Neural cell (in vitro differentiated cells): ENCODE data around the gene PSMA2. TPM values are rescaled to one million over a fixed set of nuclear protein-coding genes. Genes with fewer than 3 reads are reported as not detected.

ENCODE experiments used
- H2AFZ ChIP-seq: fragments of 200-600, 300-800 bp; sonication (generic), shearing (Covaris generic); 2 replicates; pipeline ENCODE4 v1.6.0; 2014; ENCODE audit warnings: low read depth, mild to moderate bottlenecking, antibody characterized with exemption, low read length, moderate library complexity
- H3F3A ChIP-seq: fragments of 200-600 bp; shearing (Covaris generic); 2 replicates; pipeline ENCODE4 v1.6.1; 2016; ENCODE audit warnings: mild to moderate bottlenecking, moderate library complexity, mixed read lengths, antibody characterized with exemption, low read length; ENCODE audit not compliant: insufficient read depth, poor library complexity, severe bottlenecking
- H3K27ac ChIP-seq: fragments of 200-600, 300-800 bp; sonication (generic), shearing (Covaris generic); 2 replicates; pipeline ENCODE4 v1.5.1; 2014; ENCODE audit warnings: mild to moderate bottlenecking, low read length, moderate library complexity
- H3K27me3 ChIP-seq: fragments of 300-800, 200-600 bp; sonication (generic), shearing (Covaris generic); 2 replicates; pipeline ENCODE4 v1.6.0; 2014; ENCODE audit warnings: mild to moderate bottlenecking, low read depth, low read length, moderate library complexity; ENCODE audit not compliant: insufficient read depth
- H3K36me3 ChIP-seq: fragments of 300-800, 200-600 bp; sonication (generic), shearing (Covaris generic); 2 replicates; pipeline ENCODE4 v1.5.1; 2014; ENCODE audit warnings: mild to moderate bottlenecking, antibody characterized with exemption, low read length, moderate library complexity; ENCODE audit not compliant: insufficient read depth
- H3K4me2 ChIP-seq: fragments of 300-800, 200-600 bp; sonication (generic), shearing (Covaris generic); 2 replicates; pipeline ENCODE4 v1.6.0; 2014; ENCODE audit warnings: mild to moderate bottlenecking, low read length
- H3K4me3 ChIP-seq: fragments of 300-800, 200-600 bp; sonication (generic), shearing (Covaris generic); 2 replicates; pipeline ENCODE4 v1.5.1; 2014; ENCODE audit warnings: mild to moderate bottlenecking, low read length, moderate library complexity
- H3K79me2 ChIP-seq: fragments of 200-600 bp; shearing (Covaris generic); replicated peaks from 2 replicates; pipeline ENCODE4 v1.6.0; 2014; ENCODE audit warnings: mild to moderate bottlenecking, low read length, moderate library complexity; ENCODE audit not compliant: insufficient read depth
- H3K9ac ChIP-seq: fragments of 300-800, 200-600 bp; sonication (generic), shearing (Covaris generic); 2 replicates; pipeline ENCODE4 v1.6.1; 2016; ENCODE audit warnings: mild to moderate bottlenecking, low read length, mixed read lengths
- H3K9me2 ChIP-seq: fragments of 200-600 bp; shearing (Covaris generic); 2 replicates; pipeline ENCODE4 v1.6.1; 2016; ENCODE audit warnings: mild to moderate bottlenecking, low read length, mixed read lengths; ENCODE audit not compliant: insufficient read depth
- H3K9me3 ChIP-seq: fragments of 200-600, 300-800 bp; sonication (generic), shearing (Covaris generic); 2 replicates; pipeline ENCODE4 v1.6.1; 2016; ENCODE audit warnings: mild to moderate bottlenecking, mixed run types, low read length, moderate library complexity, mixed read lengths
- H4K20me1 ChIP-seq: fragments of 200-600 bp; shearing (Covaris generic); 2 replicates; pipeline ENCODE4 v1.6.1; 2016; ENCODE audit warnings: mild to moderate bottlenecking, mixed run types; ENCODE audit not compliant: insufficient read depth
- CTCF ChIP-seq: fragments of 450-650 bp; IDR thresholded peaks from 2 replicates; pipeline ENCODE4 v1.5.1; 2014; ENCODE audit warnings: antibody characterized with exemption, mild to moderate bottlenecking, moderate library complexity; ENCODE audit not compliant: poor library complexity, severe bottlenecking
- EP300 ChIP-seq: fragments of 450-650 bp; conservative IDR thresholded peaks from 2 replicates; pipeline ENCODE4 v1.6.1; 2014; ENCODE audit warnings: antibody characterized with exemption, mild to moderate bottlenecking, moderate library complexity; ENCODE audit not compliant: poor library complexity, severe bottlenecking
- EZH2 ChIP-seq: fragments of 200-600, 300-800 bp; shearing (Covaris generic), sonication (generic); IDR thresholded peaks from 2 replicates; pipeline ENCODE4 v1.6.1; 2014; ENCODE audit warnings: antibody characterized with exemption, low read length, borderline replicate concordance, mild to moderate bottlenecking; ENCODE audit not compliant: insufficient read depth, poor library complexity, severe bottlenecking
- MXI1 ChIP-seq: fragments of 450-650 bp; conservative IDR thresholded peaks from 2 replicates; pipeline ENCODE4 v1.6.1; 2014; ENCODE audit warnings: antibody characterized with exemption, mild to moderate bottlenecking; ENCODE audit not compliant: poor library complexity, severe bottlenecking
- POLR2AphosphoS5 ChIP-seq: IDR thresholded peaks from 2 replicates; pipeline ENCODE4 v1.6.1; 2012
- RAD21 ChIP-seq: fragments of 450-650 bp; conservative IDR thresholded peaks from 2 replicates; pipeline ENCODE4 v1.6.1; 2014; ENCODE audit warnings: antibody characterized with exemption, mild to moderate bottlenecking, moderate library complexity
- REST ChIP-seq: IDR thresholded peaks from 2 replicates; pipeline ENCODE4 v1.6.1; 2012; ENCODE audit warnings: borderline replicate concordance
- SMC3 ChIP-seq: fragments of 450-650 bp; conservative IDR thresholded peaks from 2 replicates; pipeline ENCODE4 v1.6.1; 2014; ENCODE audit warnings: antibody characterized with exemption, mild to moderate bottlenecking, moderate library complexity; ENCODE audit not compliant: poor library complexity
- TAF1 ChIP-seq: IDR thresholded peaks from 2 replicates; pipeline ENCODE4 v1.6.1; 2012; ENCODE audit warnings: low read depth
- polyA plus RNA-seq: library from polyadenylated mRNA; depleted of rRNA; stranded (reverse); fragments of >200 nt; gene quantifications from 2 replicates; pipeline ENCODE4 v1.2.3, GENCODE V29; 2014

Gene PSMA2
- polyA plus RNA-seq, 1 donor from 2014 or later, result 225 TPM

- Histone ChIP-seq H3K27ac (no peak overlapping the region), H2AFZ (no peak overlapping the region), H3K4me3 (no peak overlapping the region), H3K27me3 (no peaks in the 10 kb centered on the region), H3K9me3 (no peaks in the 10 kb centered on the region), H3K79me2 (peaks cover 33% of the 10 kb centered on the region), H3K9ac (no peak overlapping the region), H3K9me2 (no peaks in the 10 kb centered on the region), H3K4me2 (no peak overlapping the region), H3F3A (no peaks in the 10 kb centered on the region), H3K36me3 (no peaks in the 10 kb centered on the region), H4K20me1 (no peaks in the 10 kb centered on the region)
- TF ChIP-seq EZH2 (no peak), SMC3 (no peak), REST (no peak), RAD21 (no peak), TAF1 (no peak), MXI1 (no peak), EP300 (no peak), POLR2AphosphoS5 (no peak), CTCF (no peak)
These were observed 6.3 kb downstream of the PSMA2 start for GRCh38 chr7:42925630-42926029.

- no peaks in the 10 kb centered on the region for H3K9me3 ChIP-seq
- H2AFZ ChIP-seq, result no peak overlapping the region
- no peak overlapping the region for H3K9ac ChIP-seq
- no peak for TF ChIP-seq POLR2AphosphoS5
- no peak for TF ChIP-seq RAD21
- TF ChIP-seq REST, result no peak
- TF ChIP-seq SMC3, result no peak
- no peak for TF ChIP-seq TAF1
- TF ChIP-seq EP300, result no peak
- TF ChIP-seq MXI1, result no peak
- TF ChIP-seq EZH2, result no peak
- TF ChIP-seq CTCF, result no peak
- no peaks in the 10 kb centered on the region for H3K36me3 ChIP-seq
- H3K4me2 ChIP-seq, result no peak overlapping the region
- no peaks in the 10 kb centered on the region for H3K27me3 ChIP-seq
- H3K4me3 ChIP-seq, result no peak overlapping the region
- H4K20me1 ChIP-seq, result no peaks in the 10 kb centered on the region
- H3F3A ChIP-seq, result no peaks in the 10 kb centered on the region
- no peak overlapping the region for H3K27ac ChIP-seq
- peaks cover 20% of the 10 kb centered on the region for H3K79me2 ChIP-seq
- H3K9me2 ChIP-seq, result no peaks in the 10 kb centered on the region
These were observed 7.6 kb downstream of the PSMA2 start for GRCh38 chr7:42924223-42924838.
